HepG2 (cell line): ENCODE measurements around the gene NACC2. TPM values are rescaled to one million over a fixed set of nuclear protein-coding genes. Genes with fewer than 3 reads are reported as not detected.

Experiments used
- AKNA ChIP-seq: sonication (generic); formaldehyde crosslinking; IDR thresholded peaks from 2 replicates; pipeline ENCODE4 v1.4.0; 2020; ENCODE audit warnings: missing genetic modification reagents, borderline replicate concordance
- ATRX ChIP-seq: sonication (generic); formaldehyde crosslinking; IDR thresholded peaks from 2 replicates; pipeline ENCODE4 v1.4.0; 2020; ENCODE audit warnings: missing genetic modification reagents, borderline replicate concordance
- BHLHE40 ChIP-seq: IDR thresholded peaks from 2 replicates; pipeline ENCODE4 v1.6.1; 2011; ENCODE audit warnings: low read length, improper control_type of control experiment
- ELF4 ChIP-seq: sonication (generic); formaldehyde crosslinking; IDR thresholded peaks from 2 replicates; pipeline ENCODE4 v1.5.0; 2020; ENCODE audit warnings: missing genetic modification reagents, mild to moderate bottlenecking, moderate library complexity, borderline replicate concordance
- FOXK2 ChIP-seq: fragments of 450-650 bp; IDR thresholded peaks from 2 replicates; pipeline ENCODE4 v1.6.1; 2016
- FOXO4 ChIP-seq: sonication (generic); formaldehyde crosslinking; conservative IDR thresholded peaks from 2 replicates; pipeline ENCODE4 v1.8.1; 2023; ENCODE audit warnings: missing genetic modification reagents
- GPBP1L1 ChIP-seq: sonication (generic); formaldehyde crosslinking; IDR thresholded peaks from 2 replicates; pipeline ENCODE4 v1.5.0; 2020; ENCODE audit warnings: mild to moderate bottlenecking, missing genetic modification reagents
- IRF2 ChIP-seq: IDR thresholded peaks from 2 replicates; pipeline ENCODE4 v1.6.1; 2018; ENCODE audit warnings: missing genetic modification reagents, missing compliant biosample characterization
- NR2C2 ChIP-seq: sonication (generic); formaldehyde crosslinking; IDR thresholded peaks from 2 replicates; pipeline ENCODE4 v1.4.0; 2020; ENCODE audit warnings: missing genetic modification reagents, mild to moderate bottlenecking, moderate library complexity, borderline replicate concordance
- PAXIP1 ChIP-seq: sonication (generic); formaldehyde crosslinking; conservative IDR thresholded peaks from 2 replicates; pipeline ENCODE4 v1.4.0; 2020; ENCODE audit warnings: mild to moderate bottlenecking, missing genetic modification reagents, moderate library complexity
- RFX1 ChIP-seq: fragments of 450-650 bp; IDR thresholded peaks from 2 replicates; pipeline ENCODE4 v1.6.1; 2017
- SMAD1 ChIP-seq: sonication (generic); formaldehyde crosslinking; IDR thresholded peaks from 2 replicates; pipeline ENCODE4 v1.4.0; 2020; ENCODE audit warnings: missing genetic modification reagents, low read depth, mild to moderate bottlenecking, borderline replicate concordance
- TFE3 ChIP-seq: IDR thresholded peaks from 2 replicates; pipeline ENCODE4 v1.6.1; 2016
- ZMYM4 ChIP-seq: sonication (generic); formaldehyde crosslinking; IDR thresholded peaks from 2 replicates; pipeline ENCODE4 v1.8.1; 2023; ENCODE audit warnings: mild to moderate bottlenecking, missing genetic modification reagents
- ZNF703 ChIP-seq: sonication (generic); formaldehyde crosslinking; IDR thresholded peaks from 2 replicates; pipeline ENCODE4 v1.5.1; 2020; ENCODE audit warnings: missing genetic modification reagents, mild to moderate bottlenecking, moderate library complexity, borderline replicate concordance
- ZNF75D ChIP-seq: sonication (generic); formaldehyde crosslinking; IDR thresholded peaks from 2 replicates; pipeline ENCODE4 v1.8.1; 2023; ENCODE audit warnings: missing genetic modification reagents, mild to moderate bottlenecking, borderline replicate concordance
- polyA plus RNA-seq, 8 experiments: library from polyadenylated mRNA; depleted of rRNA in 3 of 8; stranded (reverse) in 7 of 8; unstranded in 1 of 8; fragments of >200 nt; fragmentation: Illumina TruSeq in 4 of 8; extraction: Trizol in 4 of 8; gene quantifications; 2 replicates each; pipeline versions ENCODE4 v1.2.1 to v1.2.3, GENCODE V29; 2011 to 2016; ENCODE audit warnings: low read depth in 4 of 8, missing spikeins in 1 of 8, mixed read lengths in 1 of 8; ENCODE audit not compliant: insufficient read depth in 1 of 8
- total RNA-seq, 5 experiments: library from RNA; depleted of rRNA; stranded (reverse); fragments of >200 nt; fragmentation: Illumina TruSeq; extraction: Trizol; gene quantifications; 2 replicates each; pipeline ENCODE4 v1.2.3, GENCODE V29; 2016; ENCODE audit warnings: low read depth in 1 of 5

NACC2 gene
- total and polyA plus RNA-seq, 2 of the 13 experiments (the other 11 are each of a cell fraction or from before 2014, with no cell fraction given), result 5.9 to 12.3 TPM

- TF ChIP-seq AKNA (CRISPR knock-in tag) (no peak), SMAD1 (CRISPR knock-in tag) (no peak), FOXK2 (no peak), GPBP1L1 (CRISPR knock-in tag) (no peak), RFX1 (no peak), PAXIP1 (CRISPR knock-in tag) (peak; percentile 86), IRF2 (peak; percentile 48; the same call in 1 of the 2 replicates), ZNF703 (CRISPR knock-in tag) (no peak), ATRX (CRISPR knock-in tag) (no peak), TFE3 (CRISPR knock-in tag) (peak; percentile 12; the same call in 1 of the 2 replicates), ELF4 (CRISPR knock-in tag) (no peak), ZNF75D (CRISPR knock-in tag) (no peak), BHLHE40 (no peak), FOXO4 (CRISPR knock-in tag) (no peak), NR2C2 (CRISPR knock-in tag) (peak; percentile 43; the same call in 1 of the 2 replicates), ZMYM4 (no peak)
Measured at GRCh38 chr9:136007934-136008692, 87.0 kb downstream of the NACC2 start (continued).
